NK-92 (cell line): Measurements from ENCODE around the gene NMRK2.

Source experiments
- DNase-seq: peaks from one replicate; lab custom pipeline; 2025; ENCODE audit not compliant: unreplicated experiment; lab: John Stamatoyannopoulos, UW

Gene NMRK2

GRCh38 chr19:3981373-3981735, 48.5 kb downstream of the NMRK2 start:
- DNase-seq: no peak

GRCh38 chr19:3981736-3982681, 49.1 kb downstream of the NMRK2 start:
- DNase-seq: no peak

GRCh38 chr19:3982701-3983541, 50.1 kb downstream of the NMRK2 start:
- DNase-seq: no peak

GRCh38 chr19:3983542-3983914, 50.7 kb downstream of the NMRK2 start:
- DNase-seq: no peak

GRCh38 chr19:3983936-3984583, 51.2 kb downstream of the NMRK2 start:
- DNase-seq: no peak

GRCh38 chr19:3984584-3984907, 51.7 kb downstream of the NMRK2 start:
- no peak for DNase-seq

- DNase-seq: no peak
Measured at GRCh38 chr19:3984908-3985642, 52.2 kb downstream of the NMRK2 start, which contains the start of gene EEF2. Gene EEF2 (minus strand): TSS chr19:3985463. CDS start chr19:3985380, 83 bp downstream.

- DNase-seq: no peak
Measured at GRCh38 chr19:3985643-3986259, 52.9 kb downstream of the NMRK2 start.

- no peak for DNase-seq
Measured at GRCh38 chr19:3986260-3987041, 53.6 kb downstream of the NMRK2 start.

GRCh38 chr19:3987619-3988371, 54.9 kb downstream of the NMRK2 start:
- no peak for DNase-seq

GRCh38 chr19:3990815-3991117, 57.9 kb downstream of the NMRK2 start:
- DNase-seq: no peak
